Ovary (tissue), 9 donors: ENCODE data around the gene P3H2. TPM values are rescaled to one million over a fixed set of nuclear protein-coding genes. Genes with fewer than 3 reads are reported as not detected.

Source experiments
- DNase-seq, 5 donors: peaks; one replicate each; pipeline ENCODE4 v3.0.0-alpha.2; 2019 to 2020
- H3K27ac ChIP-seq, 2 donors: fragments of 200-600 bp; one replicate each; pipeline versions ENCODE4 v1.5.1 to v1.8.0; 2019 to 2022
- H3K27me3 ChIP-seq: fragments of 200-600 bp; one replicate; pipeline ENCODE4 v1.8.0; 2022
- H3K36me3 ChIP-seq: fragments of 200-600 bp; sonication (generic); one replicate; pipeline ENCODE4 v1.5.1; 2019
- H3K4me1 ChIP-seq: one replicate; pipeline ENCODE4 v1.8.1; 2013; ENCODE audit warnings: mild to moderate bottlenecking, moderate library complexity; ENCODE audit not compliant: insufficient read depth
- H3K4me3 ChIP-seq: fragments of 200-600 bp; sonication (generic); one replicate; pipeline ENCODE4 v1.5.1; 2017
- H3K9me3 ChIP-seq, 2 donors: fragments of 200-600 bp in 1 of 2; sonication (generic) in 1 of 2; one replicate each; pipeline versions ENCODE4 v1.5.1 to v1.8.1; 2013 to 2019; ENCODE audit warnings: mild to moderate bottlenecking in 1 of 2, moderate library complexity in 1 of 2
- CTCF ChIP-seq, 3 donors: fragments of 450-650 bp in 2 of 3; fragments of 200-600 bp in 1 of 3; IDR thresholded peaks; one replicate each; pipeline versions ENCODE4 v1.5.1 to v1.8.0; 2016 to 2022; ENCODE audit warnings: antibody characterized with exemption in 3 of 3, mild to moderate bottlenecking in 1 of 3
- EP300 ChIP-seq: sonication (generic); formaldehyde crosslinking; IDR thresholded peaks from one replicate; pipeline ENCODE4 v1.6.1; 2017; ENCODE audit warnings: antibody characterized with exemption
- POLR2A ChIP-seq: fragments of 450-650 bp; IDR thresholded peaks from one replicate; pipeline ENCODE4 v1.6.1; 2017; ENCODE audit warnings: antibody characterized with exemption, mild to moderate bottlenecking, moderate library complexity
- WGBS, 3 donors: extraction: QIAGEN DNeasy Blood & Tissue Kit in 1 of 3; methylation state at CpG; one replicate each; pipeline versions ENCODE4 v1.1.5 to v1.1.7; 2013 to 2017; 5-methylcytosine and 5-hydroxymethylcytosine counted together
- intact Hi-C, 4 donors: fragments of 100-400 bp; cut with DNase I; formaldehyde crosslinking; loops; one replicate each; pipeline versions ENCODE4 v1.11.0 to v1.15.1; 2022 to 2023
- polyA plus RNA-seq, 2 donors: library from polyadenylated mRNA; stranded (reverse); fragments of 200-250 nt in 1 of 2; fragments of 350-450 nt in 1 of 2; fragmentation: Illumina TruSeq in 1 of 2; extraction: RNeasy Lipid Tissue Mini Kit (QIAGEN cat#74804) in 1 of 2; gene quantifications; one replicate each; pipeline ENCODE4 v1.2.3, GENCODE V29; 2013 to 2014
- total RNA-seq, 7 donors: library from RNA; depleted of rRNA in 2 of 7; stranded (reverse); fragments of >200 nt in 2 of 7; fragmentation: NEBNext Ultra II Directional in 3 of 7; extraction: Animal tissue kit (Norgen Biotek cat#: 25700) in 3 of 7; gene quantifications; one replicate each; pipeline versions ENCODE4 v1.1.0 to v1.2.4, GENCODE V29; 2016 to 2023
- donor health status: DM: no; HTN: no; CAD: no; lungs with moderate emphysema.
- donor health status: DM: no; HTN: no; CAD: no.
- donor health status: Bipolar disorder and iron deficiency.
- donor health status: DM: yes; HTN: yes; CAD: no.
- donor health status: DM: no; HTN: no; CAD: no.
- donor health status: DM: yes; HTN: yes; CAD: no.

P3H2 gene
- total and polyA plus RNA-seq, 9 donors: 10.6 to 359 (median 22.8) TPM

GRCh38 chr3:190044142-190044541, 76.6 kb downstream of the P3H2 start:
- H3K36me3 ChIP-seq: no peaks in the 10 kb centered on the region
- no peak overlapping the region for H3K4me3 ChIP-seq
- no peaks in the 10 kb centered on the region for H3K9me3 ChIP-seq
- WGBS, 3 donors: 74 to 76% (median 76%) methylated on average over 4 of the region's 4 CpGs
- intact Hi-C loops: no loop called here
- H3K27me3 ChIP-seq: no peaks in the 10 kb centered on the region
- TF ChIP-seq POLR2A (no peak), CTCF (IDR thresholded peaks at IDR 0.05) (no peak), EP300 (no peak)
- no peak for DNase-seq
- H3K27ac ChIP-seq: no peak overlapping the region
- H3K4me1 ChIP-seq: peaks cover 5% of the 10 kb centered on the region

- H3K27ac ChIP-seq: no peak overlapping the region
- TF ChIP-seq CTCF (IDR thresholded peaks at IDR 0.05) (no peak), POLR2A (no peak), EP300 (no peak)
- no peaks in the 10 kb centered on the region for H3K36me3 ChIP-seq
- H3K9me3 ChIP-seq: no peaks in the 10 kb centered on the region
- no peak for DNase-seq
- intact Hi-C loops: no loop called here
- H3K4me3 ChIP-seq: no peak overlapping the region
- H3K4me1 ChIP-seq: peaks cover 4% of the 10 kb centered on the region
- no peaks in the 10 kb centered on the region for H3K27me3 ChIP-seq
Measured at GRCh38 chr3:190043741-190044140, 77.0 kb downstream of the P3H2 start.

- H3K36me3 ChIP-seq: no peaks in the 10 kb centered on the region
- H3K4me1 ChIP-seq: peaks cover 3% of the 10 kb centered on the region
- H3K27me3 ChIP-seq: no peaks in the 10 kb centered on the region
- H3K9me3 ChIP-seq: no peaks in the 10 kb centered on the region
- no peak overlapping the region for H3K4me3 ChIP-seq
- no peak for TF ChIP-seq POLR2A
- no peak for TF ChIP-seq CTCF (IDR thresholded peaks at IDR 0.05)
- no peak for TF ChIP-seq EP300
- H3K27ac ChIP-seq: no peak overlapping the region
- intact Hi-C loops: no loop called here
- DNase-seq: no peak
- WGBS, 3 donors: 8 to 37% (median 24%) methylated on average over 2 of the region's 2 CpGs
Measured at GRCh38 chr3:190042558-190042957, 78.1 kb downstream of the P3H2 start.

GRCh38 chr3:190041333-190042041, 79.2 kb downstream of the P3H2 start:
- no peak overlapping the region for H3K4me3 ChIP-seq
- no peaks in the 10 kb centered on the region for H3K36me3 ChIP-seq
- H3K27me3 ChIP-seq: no peaks in the 10 kb centered on the region
- WGBS, 3 donors: 4 to 26% (median 12%) methylated on average over 3 of the region's 3 CpGs
- H3K27ac ChIP-seq: no peak overlapping the region
- H3K9me3 ChIP-seq: no peaks in the 10 kb centered on the region
- H3K4me1 ChIP-seq: peaks cover 3% of the 10 kb centered on the region
- DNase-seq: no peak
- TF ChIP-seq CTCF (IDR thresholded peaks at IDR 0.05) (no peak), EP300 (no peak), POLR2A (no peak)
- intact Hi-C loops: no loop called here
